ENCODE measurements around the gene CDC6. TPM values are rescaled to one million over a fixed set of nuclear protein-coding genes. Genes with fewer than 3 reads are reported as not detected.

Gene CDC6, protein sequence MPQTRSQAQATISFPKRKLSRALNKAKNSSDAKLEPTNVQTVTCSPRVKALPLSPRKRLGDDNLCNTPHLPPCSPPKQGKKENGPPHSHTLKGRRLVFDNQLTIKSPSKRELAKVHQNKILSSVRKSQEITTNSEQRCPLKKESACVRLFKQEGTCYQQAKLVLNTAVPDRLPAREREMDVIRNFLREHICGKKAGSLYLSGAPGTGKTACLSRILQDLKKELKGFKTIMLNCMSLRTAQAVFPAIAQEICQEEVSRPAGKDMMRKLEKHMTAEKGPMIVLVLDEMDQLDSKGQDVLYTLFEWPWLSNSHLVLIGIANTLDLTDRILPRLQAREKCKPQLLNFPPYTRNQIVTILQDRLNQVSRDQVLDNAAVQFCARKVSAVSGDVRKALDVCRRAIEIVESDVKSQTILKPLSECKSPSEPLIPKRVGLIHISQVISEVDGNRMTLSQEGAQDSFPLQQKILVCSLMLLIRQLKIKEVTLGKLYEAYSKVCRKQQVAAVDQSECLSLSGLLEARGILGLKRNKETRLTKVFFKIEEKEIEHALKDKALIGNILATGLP
- 17.3 and 17.6 TPM in 2 replicates for total RNA-seq (2014; rRNA removed; shearing (Covaris generic))
- polyA plus RNA-seq (2014; cell fraction: nucleus; rRNA removed) = 62.7 and 69.1 TPM in 2 replicates

DNA sequence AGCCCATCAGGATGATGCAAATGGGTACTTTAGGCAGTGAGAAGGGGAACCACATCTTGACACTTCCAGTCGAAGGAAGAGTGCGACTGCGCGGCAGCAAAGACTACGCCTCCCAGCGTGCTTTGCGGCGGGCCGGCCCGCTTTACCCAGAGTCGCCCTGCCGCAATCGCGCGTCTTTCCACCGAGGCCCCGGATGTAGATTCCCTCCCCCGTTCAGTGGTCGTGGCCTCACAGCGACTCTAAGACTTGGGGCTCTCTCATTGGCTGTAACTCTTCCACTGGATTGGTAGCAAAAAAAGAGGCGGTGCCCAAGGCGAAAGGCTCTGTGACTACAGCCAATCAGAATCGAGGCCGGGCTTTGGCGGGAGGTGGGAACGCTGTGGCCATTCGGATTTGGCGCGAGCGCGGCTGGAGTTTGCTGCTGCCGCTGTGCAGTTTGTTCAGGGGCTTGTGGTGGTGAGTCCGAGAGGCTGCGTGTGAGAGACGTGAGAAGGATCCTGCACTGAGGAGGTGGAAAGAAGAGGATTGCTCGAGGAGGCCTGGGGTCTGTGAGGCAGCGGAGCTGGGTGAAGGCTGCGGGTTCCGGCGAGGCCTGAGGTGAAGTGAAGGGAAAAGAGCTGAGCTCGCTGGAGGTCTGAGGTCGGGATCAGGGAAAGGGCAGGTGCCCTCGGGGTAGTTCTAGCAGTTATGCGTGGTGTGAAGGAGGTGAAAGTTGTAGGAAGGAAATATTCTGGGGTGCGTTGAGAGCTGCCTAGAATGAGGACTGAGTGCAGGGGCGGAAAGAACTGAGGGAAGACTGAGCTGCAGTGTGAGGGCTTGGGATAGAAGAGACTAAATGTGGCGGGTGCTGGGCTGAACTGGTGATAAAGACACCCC, at the start of gene CDC6:
TSS of gene CDC6 (plus strand) at position 386 of the 876 bp plus-strand sequence. CDS start 1,542 bp downstream, outside the sequence.
- peak; percentile 99 for DNase-seq (ENCODE audit: extremely low read depth, low read depth)

DNA sequence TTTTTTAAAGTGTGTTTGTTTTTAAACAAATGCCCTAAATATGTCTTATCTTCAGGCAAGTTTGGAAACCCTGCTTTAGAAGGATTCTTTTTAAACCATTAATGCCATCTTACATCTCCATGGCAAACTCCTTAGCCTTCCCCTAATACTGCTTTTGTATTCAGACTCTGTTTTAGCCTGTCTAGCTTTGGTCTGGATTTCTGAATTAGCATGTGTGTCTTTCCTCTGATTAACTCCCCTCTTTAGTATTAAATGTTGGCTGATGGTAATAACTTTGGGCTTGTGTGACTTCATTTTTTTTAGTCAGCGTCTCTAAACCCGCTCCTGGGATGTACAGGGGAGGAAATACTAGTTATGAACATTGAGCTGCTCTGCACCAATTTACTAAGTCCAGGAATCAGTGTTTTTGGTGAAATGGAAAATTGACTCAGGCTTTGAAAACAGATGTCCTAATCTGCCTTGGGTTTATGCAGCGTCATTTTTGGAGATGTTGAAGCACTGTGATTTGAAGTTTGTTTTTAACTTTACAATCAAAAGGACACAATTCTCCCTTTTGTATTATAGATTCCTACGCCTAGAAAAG, 46.3 kb upstream of the CDC6 start:
- DNase-seq (ENCODE audit: extremely low read depth, low read depth) = no peak

DNA sequence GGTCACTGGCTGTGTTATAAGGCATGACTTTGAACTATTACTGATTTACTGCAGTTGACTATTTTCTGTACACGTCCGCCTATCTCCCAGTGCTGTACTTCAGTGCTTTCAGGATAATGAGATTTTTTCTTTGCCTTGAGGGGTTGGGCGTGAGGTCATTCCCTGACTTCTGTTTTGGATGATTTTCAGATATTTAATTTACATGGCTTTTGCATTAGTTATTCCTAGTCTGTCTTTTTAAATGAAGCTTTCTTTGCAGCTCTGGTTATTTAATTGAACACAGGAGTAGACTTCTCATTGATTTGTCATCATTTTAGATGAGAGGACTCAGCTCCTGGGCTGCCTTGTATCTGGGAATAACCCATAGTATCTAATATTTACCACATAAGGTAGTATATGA, 44.9 kb upstream of the CDC6 start:
- DNase-seq (ENCODE audit: extremely low read depth, low read depth) = no peak

DNA sequence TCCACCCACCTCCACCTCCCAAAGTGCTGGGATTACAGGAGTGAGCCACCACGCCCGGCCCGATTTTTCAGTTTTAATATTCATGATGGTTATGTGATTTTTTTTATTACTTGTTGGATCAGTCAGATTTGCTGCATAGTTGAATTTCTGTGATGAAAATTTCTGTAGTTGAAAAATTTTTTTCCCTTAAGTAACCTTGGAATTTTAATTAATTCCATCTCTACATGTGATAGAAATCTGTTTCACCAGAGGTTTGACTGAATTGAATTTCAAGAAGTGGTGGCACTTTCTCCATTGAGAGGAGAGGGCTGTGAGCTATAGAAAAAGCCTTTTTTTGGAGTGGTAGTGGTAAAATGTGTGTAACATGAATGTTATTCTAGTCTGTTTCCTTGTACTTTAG, 43.9 kb upstream of the CDC6 start:
- no peak for DNase-seq (ENCODE audit: extremely low read depth, low read depth)

DNA sequence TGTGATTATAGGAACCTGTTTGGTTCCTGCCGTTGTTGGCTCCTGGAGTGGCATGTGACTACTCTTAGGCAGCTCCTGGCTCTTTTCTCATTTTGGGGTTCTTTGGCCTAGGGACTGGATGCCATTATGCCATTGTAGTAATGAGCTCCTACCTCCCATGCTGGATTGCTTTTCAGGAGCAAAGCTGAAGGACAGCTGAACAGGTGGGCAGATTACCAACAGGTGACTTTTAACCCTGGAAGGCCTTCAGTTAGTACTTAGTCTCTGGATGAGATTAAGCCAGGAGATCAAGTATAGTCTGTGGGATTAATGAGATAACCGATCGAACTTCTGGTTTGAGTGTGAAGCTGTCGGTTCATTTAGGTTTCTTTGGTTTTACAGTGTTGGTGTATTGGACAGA, 43.4 kb upstream of the CDC6 start:
- no peak for DNase-seq (ENCODE audit: extremely low read depth, low read depth)

DNA sequence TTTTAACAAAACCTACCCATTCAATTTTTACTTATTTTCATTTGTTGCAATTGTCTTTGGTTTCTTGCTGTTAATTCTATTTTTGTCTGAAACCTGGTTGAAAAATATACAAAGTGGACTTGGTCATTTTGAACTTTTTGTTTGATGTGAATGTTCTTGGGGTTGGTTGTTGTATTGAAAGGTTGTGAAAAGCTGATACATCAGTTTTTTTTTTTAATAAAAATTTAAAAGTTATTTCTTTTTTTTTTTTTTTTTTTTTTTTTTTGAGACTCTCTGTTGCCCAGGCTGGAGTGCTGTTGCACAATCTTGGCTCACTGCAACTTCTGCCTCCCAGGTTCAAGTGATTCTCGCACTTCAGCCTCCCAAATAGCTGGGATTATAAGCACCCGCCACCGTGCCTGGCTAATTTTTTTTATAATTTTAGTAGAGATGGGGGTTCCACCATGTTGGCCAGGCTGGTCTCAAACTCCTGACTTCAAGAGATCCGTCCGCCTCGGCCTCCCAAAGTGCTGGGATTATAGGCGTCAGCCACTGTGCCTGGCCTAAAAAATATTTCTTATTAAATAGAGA, 39.7 kb upstream of the CDC6 start:
- DNase-seq (ENCODE audit: extremely low read depth, low read depth) = no peak

DNA sequence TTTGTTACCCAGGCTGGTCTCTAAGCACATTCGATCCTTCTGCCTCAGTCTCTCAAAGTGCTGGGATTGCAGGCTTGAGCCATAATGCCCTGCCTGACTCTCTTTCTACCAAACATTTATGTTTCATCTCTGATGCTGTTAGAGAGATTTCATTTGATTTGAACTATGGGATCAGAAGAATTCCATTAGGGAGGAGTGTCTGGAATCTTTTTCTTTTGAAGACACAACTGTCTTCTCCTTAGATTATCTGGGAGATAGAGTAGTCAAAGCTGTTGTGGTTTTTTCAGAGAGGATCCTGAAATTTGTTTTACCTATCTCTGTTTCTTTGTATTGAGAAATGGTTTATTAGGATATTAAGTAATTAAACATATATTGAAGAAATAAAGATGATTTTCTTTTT, 39.2 kb upstream of the CDC6 start:
- no peak for DNase-seq (ENCODE audit: extremely low read depth, low read depth)

DNA sequence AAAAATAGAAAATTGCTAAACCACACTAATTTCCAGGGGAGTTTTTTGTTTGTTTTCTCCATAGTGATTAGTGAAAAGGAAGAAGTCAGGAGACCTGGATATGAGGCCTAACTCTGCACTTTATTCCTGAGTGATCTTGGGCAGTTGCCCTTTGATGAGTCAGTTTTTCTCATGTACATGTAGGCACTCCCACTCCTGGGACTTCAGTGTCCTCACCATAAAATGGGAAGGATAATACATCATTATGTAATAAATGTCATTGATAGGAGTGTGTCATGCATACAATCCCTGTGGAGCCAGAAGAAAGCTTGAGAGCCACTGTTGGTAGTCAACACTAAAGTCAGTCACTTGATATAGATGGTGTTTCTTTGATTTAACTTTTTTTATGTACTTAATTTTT, 36.1 kb upstream of the CDC6 start:
- peak; percentile 82 for DNase-seq (ENCODE audit: extremely low read depth, low read depth)

DNA sequence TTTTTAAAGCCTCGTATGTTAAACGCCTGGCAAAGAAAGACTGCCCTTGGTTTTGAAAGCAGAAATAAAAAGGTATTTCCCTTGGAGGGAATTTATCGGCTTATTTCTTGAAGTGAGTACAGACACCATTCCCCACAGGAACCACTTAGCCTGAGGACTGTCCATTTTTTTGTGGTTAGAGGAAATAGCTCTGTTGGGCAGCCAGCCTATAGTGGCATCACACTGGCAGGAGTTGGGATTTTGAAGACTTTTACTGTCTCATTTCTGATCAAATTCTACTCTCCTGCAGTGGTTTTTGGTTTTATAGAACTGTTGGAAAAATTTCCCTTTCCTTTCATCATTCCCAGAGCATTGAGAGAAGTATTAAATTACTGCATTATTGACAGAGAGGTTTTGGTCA, 34.1 kb upstream of the CDC6 start:
- no peak for DNase-seq (ENCODE audit: extremely low read depth, low read depth)

DNA sequence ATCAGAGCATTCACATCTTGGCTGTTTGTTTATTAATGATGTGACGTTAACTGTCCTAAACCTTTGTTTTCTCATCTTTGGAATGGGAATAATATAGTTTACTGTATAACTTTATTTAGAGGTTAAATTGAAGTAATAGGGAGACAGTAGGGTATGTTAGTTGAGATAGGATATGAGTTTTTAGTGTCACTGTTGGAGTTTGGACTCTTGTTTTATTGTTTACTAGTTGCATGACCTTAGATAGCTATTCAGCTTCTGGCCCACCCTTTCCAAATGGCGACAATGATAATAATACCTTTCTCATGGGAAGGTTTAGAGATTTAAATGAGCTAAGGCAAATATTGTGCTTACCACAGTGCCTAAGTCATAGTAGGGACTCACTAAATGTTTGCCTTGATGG, 28.2 kb upstream of the CDC6 start:
- DNase-seq (ENCODE audit: extremely low read depth, low read depth) = no peak

DNA sequence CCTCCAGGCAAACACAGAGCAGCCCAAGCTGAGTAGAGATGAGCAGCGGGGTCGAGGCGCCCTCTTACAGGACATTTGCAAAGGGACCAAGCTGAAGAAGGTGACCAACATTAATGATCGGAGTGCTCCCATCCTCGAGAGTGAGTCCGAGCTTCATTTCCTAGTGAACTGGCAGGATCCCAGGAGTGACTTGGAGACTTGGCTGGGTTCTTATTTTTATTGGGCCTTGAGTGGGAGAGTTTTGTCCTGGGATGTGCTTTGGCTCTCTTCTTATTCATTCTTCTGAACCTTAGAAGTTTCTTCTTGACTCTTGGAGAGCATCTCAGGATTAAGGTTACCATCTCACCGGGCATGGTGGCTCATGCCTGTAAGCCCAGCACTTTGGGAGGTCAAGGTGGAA, 27.2 kb upstream of the CDC6 start:
- no peak for DNase-seq (ENCODE audit: extremely low read depth, low read depth)

DNA sequence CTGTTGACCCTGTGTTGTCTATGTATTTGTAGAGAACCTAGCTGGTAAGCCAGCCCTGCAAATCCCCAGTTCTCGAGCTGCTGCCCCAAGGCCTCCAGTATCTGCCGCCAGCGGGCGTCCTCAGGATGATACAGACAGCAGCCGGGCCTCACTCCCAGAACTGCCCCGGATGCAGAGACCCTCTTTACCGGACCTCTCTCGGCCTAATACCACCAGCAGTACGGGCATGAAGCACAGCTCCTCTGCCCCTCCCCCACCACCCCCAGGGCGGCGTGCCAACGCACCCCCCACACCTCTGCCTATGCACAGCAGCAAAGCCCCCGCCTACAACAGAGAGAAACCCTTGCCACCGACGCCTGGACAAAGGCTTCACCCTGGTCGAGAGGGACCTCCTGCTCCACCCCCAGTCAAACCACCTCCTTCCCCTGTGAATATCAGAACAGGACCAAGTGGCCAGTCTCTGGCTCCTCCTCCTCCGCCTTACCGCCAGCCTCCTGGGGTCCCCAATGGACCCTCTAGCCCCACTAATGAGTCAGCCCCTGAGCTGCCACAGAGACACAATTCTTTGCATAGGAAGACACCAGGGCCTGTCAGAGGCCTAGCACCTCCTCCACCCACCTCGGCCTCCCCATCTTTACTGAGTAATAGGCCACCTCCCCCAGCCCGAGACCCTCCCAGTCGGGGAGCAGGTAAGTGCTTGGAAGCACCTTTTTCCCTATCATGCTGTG, 23.1 kb upstream of the CDC6 start:
- no peak for DNase-seq (ENCODE audit: extremely low read depth, low read depth)

DNA sequence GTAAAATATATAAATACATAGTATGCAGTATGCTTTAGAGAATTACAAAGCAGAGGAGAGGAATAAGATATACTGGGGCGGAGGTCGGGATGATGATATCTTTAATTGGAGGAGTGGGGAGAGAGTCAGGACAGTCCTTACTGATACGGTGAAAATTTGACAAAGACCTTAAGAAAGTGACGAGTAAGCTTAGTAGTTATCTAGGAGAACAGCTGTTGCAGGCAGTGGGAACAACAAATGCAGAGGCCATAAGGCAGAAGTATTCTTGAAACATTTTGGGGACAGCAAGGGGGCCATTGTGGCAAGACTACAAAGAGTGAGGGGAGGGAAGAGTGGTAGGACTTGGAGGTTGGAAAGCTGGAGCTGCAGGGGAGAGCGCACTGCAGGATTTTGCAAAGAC, 22.3 kb upstream of the CDC6 start:
- no peak for DNase-seq (ENCODE audit: extremely low read depth, low read depth)

DNA sequence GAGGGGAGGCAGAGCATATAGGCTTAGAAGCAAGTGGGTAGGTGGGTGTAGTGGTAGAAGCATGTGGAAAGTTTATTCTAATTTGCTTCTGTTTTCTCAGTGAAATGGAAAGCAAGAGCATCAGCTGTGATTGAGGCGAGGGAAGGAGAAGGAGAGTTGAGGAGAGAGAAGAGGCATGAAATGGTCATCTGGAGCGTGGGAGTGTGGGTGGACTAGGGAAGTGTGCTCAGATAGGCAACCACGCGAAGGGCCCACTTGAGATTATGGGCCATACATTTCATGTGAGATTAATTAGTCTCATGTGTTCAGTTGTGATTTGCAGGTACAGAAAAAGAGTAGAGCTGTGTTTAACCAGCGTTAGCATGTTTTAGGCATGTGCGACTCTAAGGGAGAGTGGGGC, 20.8 kb upstream of the CDC6 start:
- no peak for DNase-seq (ENCODE audit: extremely low read depth, low read depth)

DNA sequence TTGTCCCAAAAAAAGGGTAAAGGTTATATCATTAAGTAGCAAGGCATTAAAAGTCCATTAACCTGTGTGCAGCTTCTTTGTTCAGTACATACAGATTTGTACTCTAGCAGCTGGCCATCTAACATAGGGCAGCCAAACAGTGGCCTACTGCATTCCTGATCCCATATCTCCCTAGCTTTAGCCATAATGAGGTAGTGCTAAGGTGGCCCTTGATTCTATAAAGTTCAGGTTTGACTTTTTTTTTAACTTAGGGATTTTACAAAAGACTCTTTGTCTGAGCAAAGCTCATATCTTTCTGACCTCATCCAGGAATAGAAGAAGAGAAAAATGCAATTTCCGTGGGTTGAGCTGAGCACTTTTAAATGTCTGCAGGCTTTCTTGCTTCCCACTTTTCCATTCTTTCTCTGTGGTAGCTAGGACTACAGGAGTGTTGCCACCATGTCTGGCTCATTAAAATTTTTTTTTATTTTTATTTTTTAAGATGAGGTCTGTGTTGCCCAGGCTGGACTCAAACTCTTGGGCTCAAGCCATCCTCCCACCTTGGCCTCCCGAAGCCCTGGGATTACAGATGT, 19.5 kb upstream of the CDC6 start:
- DNase-seq (ENCODE audit: extremely low read depth, low read depth) = no peak

DNA sequence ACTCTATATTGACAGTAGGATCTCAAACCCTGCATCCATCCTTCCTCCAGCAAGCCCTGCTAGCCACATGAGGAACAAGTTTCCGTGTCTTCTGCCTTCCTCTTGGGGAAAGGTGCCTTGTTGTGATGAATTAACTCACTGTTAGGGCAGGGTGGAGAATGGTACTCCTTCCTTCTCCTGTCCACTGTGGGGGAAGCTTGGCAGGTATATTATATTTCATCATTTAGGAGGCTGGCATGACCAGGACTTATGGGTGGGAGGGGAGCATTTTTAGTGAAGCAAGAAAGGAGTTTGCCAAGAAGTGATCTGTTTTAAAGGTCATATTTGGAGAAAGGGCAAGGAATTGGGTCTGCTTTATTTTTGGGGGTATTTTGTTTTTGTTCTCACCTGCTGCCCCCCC, 9.3 kb upstream of the CDC6 start:
- DNase-seq (ENCODE audit: extremely low read depth, low read depth) = no peak

DNA sequence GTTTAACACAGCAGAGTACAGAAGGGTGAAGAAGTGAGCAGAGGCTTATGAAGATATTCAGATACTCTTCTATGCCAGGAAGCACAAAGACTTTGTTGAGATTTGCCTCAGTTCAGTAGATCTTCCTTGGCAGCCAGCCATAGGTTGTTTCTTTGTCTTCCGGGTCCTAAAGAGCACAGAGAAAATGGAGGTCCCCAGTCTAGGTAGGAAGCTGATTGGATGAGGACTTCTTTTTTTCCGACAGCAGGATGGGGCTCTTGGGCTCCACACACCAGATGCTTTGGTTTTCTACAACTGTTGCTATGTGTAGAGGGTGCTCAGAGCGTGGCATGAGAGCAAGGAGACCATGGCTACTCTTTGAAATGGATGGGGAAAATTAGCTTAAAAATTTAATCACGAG, 8.3 kb upstream of the CDC6 start:
- DNase-seq (ENCODE audit: extremely low read depth, low read depth) = no peak

DNA sequence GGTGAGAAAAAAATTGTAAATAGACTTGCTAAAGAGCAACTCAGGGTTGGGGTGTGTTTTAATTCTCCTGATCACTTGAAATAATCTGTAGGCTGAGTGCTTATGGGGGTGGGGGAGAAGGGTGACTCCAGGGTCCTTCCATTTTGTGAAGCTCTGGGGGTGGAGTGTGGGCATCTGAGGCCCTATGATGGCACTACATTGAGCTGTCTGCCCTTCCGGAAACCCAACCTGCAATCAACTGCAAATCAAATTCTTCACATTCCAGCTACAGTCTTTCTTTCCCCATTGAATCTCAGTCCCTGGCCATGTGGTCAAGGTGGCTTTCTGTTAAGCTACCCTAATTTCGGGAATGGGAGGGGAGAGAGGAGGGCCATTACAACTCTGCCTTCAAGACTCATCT, 6.0 kb upstream of the CDC6 start:
- no peak for DNase-seq (ENCODE audit: extremely low read depth, low read depth)

DNA sequence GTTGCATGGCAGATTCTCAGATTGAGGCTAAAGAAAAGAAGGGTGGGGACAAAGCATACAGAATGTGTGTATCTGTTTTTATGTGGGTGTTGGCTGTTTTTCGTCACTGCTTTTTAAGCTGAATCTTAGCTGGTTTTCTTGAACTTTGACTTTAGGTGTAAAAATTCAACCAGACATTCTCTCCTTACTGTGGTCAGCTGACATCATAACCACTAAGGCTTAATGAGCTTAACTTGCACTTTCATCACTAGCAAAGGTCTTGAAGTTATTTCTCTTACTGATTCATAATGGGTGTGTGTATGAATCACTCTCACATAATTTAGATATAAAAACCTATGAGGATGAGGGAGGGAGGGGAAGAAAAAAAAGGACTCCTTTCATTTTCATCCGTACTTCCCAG, 4.0 kb upstream of the CDC6 start:
- DNase-seq (ENCODE audit: extremely low read depth, low read depth) = peak; percentile 43
